T-helper 1 cell treated with Interleukin-12 subunit alpha and Interleukin-12 subunit beta and Interleukin-4 antibody, amounts not matched to agents 30 ng/mL and 1 ng/mL, for 36 hours (primary cell): ENCODE data around the gene GRM5. TPM values are rescaled to one million over a fixed set of nuclear protein-coding genes. Genes with fewer than 3 reads are reported as not detected.
"Not testable (repeated sequence)": the region's sequence is repeated elsewhere in the genome, so short reads cannot be mapped to it uniquely, and the experiment has no call there.

Source experiments
- intact Hi-C: fragments of 100-400 bp; cut with micrococcal nuclease; formaldehyde crosslinking; loops from one replicate; pipeline ENCODE4 v1.15.1; 2024
- total RNA-seq: library from RNA; stranded (reverse); gene quantifications from 2 replicates; pipeline ENCODE4 v1.2.3, GENCODE V29; 2022

The GRM5 gene
- total RNA-seq, 1 donor from 2014 or later, result not detected

DNA sequence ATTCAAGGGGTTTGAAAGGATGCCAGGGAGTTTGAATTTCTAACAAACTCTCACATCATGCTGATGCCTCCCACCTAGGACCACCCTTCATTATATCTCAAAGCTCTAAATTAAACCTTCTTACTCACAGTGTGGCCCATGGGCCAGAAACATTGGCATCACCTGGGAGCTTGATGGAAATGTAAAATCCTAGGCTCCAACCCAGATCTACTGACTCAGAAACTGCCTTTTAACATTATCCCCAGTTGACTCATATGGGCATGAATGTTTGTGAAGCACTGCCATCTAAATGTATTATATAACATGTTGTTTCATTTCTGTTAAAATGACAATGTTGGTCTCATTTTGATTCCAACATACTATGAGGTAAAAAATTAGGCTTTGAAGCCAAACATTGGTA lies 90.3 kb downstream of the GRM5 start:
- intact Hi-C loops, result not testable (repeated sequence)

DNA sequence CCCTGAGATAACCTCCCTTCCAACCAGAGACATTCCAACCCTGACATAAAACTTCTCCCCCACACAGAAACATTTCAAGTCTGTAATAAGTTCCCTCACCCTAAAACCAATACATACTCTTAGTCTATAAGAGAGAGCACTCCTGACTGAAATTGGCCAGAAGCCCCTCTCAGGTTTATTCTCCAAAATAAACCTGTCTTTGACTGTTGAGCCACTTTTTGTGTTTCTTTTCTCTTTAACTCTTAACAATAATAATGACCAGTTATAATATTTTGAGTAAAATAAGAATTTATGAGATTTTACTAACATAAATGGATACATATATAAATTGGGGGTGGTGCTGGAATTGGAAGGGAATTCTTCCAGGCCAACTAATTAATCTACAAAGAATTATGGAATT lies 93.6 kb downstream of the GRM5 start:
- intact Hi-C loops, result no loop called here

GRCh38 chr11:88961621-88962020 lies 104.2 kb downstream of the GRM5 start:
- intact Hi-C loops, result not testable (repeated sequence)

GRCh38 chr11:88959857-88960256 lies 105.9 kb downstream of the GRM5 start:
- intact Hi-C loops, result not testable (repeated sequence)

DNA sequence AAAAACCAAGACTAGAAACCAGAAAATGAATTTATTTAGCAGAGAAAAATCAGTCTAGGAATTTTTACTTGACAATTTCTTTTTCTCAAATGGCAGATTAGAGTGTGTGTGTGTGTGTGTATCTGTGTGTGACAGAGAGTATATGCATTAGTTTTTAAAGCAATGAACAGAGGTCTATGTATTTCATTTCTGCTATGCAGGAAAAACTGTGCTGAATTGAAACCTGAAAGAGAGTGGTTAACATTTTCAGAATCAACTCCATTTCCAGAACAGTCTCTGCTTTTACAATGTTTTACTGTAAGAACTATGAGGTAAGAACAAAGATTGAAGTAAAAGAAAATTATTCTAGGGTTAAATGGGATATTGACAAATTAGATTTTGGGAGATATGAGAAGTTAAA lies 114.8 kb downstream of the GRM5 start:
- intact Hi-C loops, result no loop called here

GRCh38 chr11:88948908-88949307 lies 116.9 kb downstream of the GRM5 start:
- intact Hi-C loops, result not testable (repeated sequence)

GRCh38 chr11:88947843-88948572 lies 117.8 kb downstream of the GRM5 start:
- intact Hi-C loops, result not testable (repeated sequence)

- intact Hi-C loops, result not testable (repeated sequence)
These were observed 136.1 kb downstream of the GRM5 start for GRCh38 chr11:88929665-88930064.

DNA sequence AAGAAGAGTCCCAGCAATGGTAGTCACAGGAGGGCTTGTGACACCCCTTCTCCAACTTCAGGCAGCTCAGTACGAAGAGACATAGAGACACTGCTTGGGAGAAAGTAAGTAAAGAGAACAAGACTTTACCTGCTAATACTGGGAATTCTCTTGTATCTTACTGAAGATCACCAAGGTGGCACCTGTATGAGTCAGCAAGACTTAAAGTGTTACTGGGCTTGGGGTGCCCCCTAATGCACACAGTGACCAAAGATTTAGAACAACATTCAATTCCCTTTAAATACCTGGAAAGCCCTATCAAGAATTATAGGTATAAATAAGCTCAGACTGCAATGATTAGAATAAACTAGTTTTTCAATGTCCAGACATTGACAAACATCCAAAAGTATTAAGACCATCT lies 148.7 kb downstream of the GRM5 start:
- intact Hi-C loops, result not testable (repeated sequence)

- intact Hi-C loops, result no loop called here
These were observed 156.3 kb downstream of the GRM5 start for GRCh38 chr11:88909500-88909899.

DNA sequence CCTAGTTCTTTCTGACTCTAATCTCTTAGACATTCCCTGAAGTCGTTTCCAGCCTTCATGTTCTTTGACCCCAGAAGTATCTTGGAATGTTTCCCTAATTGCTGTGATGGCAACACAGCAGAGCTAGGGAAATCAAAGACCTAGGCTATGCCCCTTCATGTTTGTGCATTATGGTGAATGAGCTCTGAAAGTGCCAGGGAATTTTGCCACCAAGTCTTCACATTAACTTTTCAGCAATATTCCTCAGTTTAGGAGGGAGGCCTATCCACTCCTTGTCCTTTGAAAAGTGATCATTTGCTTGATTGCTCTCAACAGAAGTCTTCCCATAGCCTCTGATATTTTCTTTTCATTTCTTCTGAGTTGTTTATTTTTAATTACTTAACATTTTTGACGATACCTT lies 164.3 kb downstream of the GRM5 start:
- intact Hi-C loops, result not testable (repeated sequence)

DNA sequence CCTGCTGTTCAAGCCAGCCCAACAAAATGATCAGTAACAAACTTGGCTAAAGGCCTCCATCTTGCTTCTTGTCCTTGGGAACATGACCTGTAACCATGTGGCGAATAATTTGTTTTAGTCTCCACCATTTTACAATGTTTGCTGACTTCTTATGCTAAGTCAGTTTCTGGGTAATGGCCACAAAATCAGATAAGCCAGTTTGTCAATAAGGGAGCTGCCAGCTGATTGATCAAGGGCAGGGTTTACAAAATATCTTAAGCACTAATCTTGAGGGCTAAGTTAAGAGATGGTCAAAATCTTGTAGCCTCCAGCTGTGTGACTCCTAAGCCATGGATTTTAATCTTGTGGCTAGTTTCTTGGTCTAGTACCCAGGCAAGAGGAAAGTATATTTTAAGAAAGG lies 176.9 kb downstream of the GRM5 start:
- intact Hi-C loops, result loop anchor here (5.0 to 10.0 kb wide), 2 partner anchors 204 to 657 kb away; no protein-coding TSS in a partner anchor

DNA sequence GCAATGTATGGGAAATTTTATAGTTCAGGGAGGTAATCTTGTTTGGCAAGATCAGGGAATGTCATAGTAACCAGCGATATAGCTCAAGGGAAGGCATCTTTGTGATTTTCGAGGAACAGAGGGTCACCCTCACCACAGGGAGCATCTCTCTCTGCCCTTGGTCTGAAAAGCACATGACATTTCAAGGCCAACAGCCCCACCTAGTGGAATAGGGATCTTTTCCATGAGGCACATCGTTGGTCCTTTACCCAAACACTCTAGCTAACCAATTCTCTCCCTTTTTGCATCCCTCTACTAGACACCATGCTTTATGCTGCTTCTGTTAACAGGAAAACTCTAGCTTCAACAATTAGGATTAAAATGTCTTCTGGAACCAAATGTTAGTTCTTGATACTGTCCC lies 179.0 kb downstream of the GRM5 start:
- intact Hi-C loops, result loop anchor here (1.0 to 10.0 kb wide), 5 partner anchors 202 to 870 kb away; no protein-coding TSS in a partner anchor

GRCh38 chr11:88882800-88883199 lies 183.0 kb downstream of the GRM5 start:
- intact Hi-C loops, result loop anchor here (10.0 kb wide), 1 partner anchor 198 kb away; no protein-coding TSS in a partner anchor

- intact Hi-C loops, result no loop called here
These were observed 204.2 kb downstream of the GRM5 start for GRCh38 chr11:88861618-88862017.

GRCh38 chr11:88860431-88860830 lies 205.4 kb downstream of the GRM5 start:
- intact Hi-C loops, result not testable (repeated sequence)

DNA sequence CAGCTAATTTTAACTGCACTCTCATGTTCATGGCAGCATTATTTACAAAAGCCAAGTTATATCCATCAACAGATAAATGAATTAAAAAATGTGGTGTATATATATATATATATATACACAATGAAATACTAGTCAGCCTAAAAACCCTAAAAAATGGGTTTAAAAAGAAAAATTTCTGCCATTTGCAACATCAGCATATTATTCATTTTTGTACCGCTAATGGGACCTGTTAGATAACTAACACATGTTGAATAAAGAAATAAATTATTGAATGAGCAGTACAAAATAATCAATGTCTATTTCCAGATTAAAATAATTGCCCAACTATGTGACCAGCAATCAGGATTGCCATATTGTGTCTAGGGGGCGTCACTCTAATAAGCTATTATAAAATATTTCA lies 211.8 kb downstream of the GRM5 start:
- intact Hi-C loops, result not testable (repeated sequence)

DNA sequence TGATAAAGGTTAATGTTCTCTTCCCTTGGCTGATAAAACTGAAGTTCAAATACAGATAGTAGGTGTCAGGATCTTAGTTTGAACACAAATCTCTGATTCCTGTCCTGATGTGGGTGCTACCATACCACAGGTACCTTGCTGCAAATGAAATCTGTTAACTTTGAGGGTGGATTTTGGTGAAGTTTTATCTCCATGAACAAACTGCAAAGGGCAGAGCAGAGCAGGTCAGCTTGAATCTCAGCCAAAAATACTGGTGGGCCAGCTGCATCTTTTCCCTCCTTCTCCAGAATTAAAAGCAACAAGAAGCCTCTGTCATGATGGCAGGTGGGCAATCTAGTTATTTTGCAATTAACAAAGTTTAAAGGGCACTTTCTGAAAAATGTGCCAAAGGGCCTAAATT lies 214.2 kb downstream of the GRM5 start:
- intact Hi-C loops, result not testable (repeated sequence)

DNA sequence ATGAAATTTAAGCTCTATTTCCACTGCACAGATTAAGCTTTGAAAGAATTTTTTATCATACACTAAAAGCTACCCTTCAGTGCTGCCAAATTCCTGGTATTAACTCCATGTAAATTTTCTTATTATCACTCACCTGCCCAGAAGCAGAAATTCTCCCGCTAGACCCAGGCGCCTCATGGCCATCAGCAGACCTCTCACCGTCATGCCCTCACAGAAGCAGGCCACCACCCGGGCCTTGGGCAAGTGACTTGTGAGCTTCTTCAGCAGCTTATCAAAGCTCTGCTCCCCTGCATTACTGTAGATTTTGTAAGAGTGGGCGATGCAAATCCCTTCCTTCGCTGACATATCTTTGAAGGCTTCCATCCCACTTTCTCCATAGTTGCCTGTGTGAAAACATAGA lies 216.0 kb downstream of the GRM5 start:
- intact Hi-C loops, result loop anchor here (10.0 kb wide), 2 partner anchors 425 to 495 kb away; no protein-coding TSS in a partner anchor

GRCh38 chr11:88849368-88849767 lies 216.4 kb downstream of the GRM5 start:
- intact Hi-C loops, result loop anchor here (10.0 kb wide), 2 partner anchors 425 to 495 kb away; no protein-coding TSS in a partner anchor

- intact Hi-C loops, result loop anchor here (10.0 kb wide), 2 partner anchors 421 to 491 kb away; no protein-coding TSS in a partner anchor
These were observed 219.5 kb downstream of the GRM5 start for GRCh38 chr11:88846266-88846665.

DNA sequence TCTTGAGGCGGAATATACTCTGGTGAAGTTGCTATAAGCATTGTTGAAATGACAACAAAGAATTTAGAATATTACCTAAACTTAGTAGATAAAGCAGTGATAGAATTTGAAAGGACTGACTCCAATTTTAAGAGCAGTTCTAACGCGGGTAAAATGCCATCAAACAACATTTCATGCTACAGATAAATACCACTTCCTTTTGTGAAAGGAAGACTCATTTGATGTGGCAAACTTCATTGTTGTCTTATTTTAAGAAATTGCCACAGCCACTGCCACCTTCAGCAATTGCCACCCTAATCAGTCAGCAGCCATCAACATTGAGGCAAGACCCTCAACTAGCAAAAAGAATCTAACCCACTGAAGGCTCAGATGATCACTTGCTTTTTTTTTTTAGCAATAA lies 220.8 kb downstream of the GRM5 start:
- intact Hi-C loops, result loop anchor here (10.0 kb wide), 2 partner anchors 420 to 490 kb away; no protein-coding TSS in a partner anchor
